ENCODE measurements around the gene PLCB2.

PLCB2 gene

GRCh38 chr15:40249477-40250303 is 58.0 kb downstream of the PLCB2 start:
- DNase-seq (ENCODE audit: insufficient read length): no peak
- FAIRE-seq: no peak
- TF ChIP-seq POLR2A (IDR thresholded peaks at IDR 0.05; ENCODE audit: low read depth, low read length) (no peak), POLR2AphosphoS5 (IDR thresholded peaks at IDR 0.05; ENCODE audit: low read depth, low read length) (no peak), TAF1 (IDR thresholded peaks at IDR 0.05; ENCODE audit: borderline replicate concordance, low read depth, low read length) (no peak)

GRCh38 chr15:40248006-40248783 is 59.5 kb downstream of the PLCB2 start:
- FAIRE-seq: no peak
- TF ChIP-seq TAF1 (IDR thresholded peaks at IDR 0.05; ENCODE audit: borderline replicate concordance, low read depth, low read length) (no peak), POLR2AphosphoS5 (IDR thresholded peaks at IDR 0.05; ENCODE audit: low read depth, low read length) (no peak), POLR2A (IDR thresholded peaks at IDR 0.05; ENCODE audit: low read depth, low read length) (no peak)
- no peak for DNase-seq (ENCODE audit: insufficient read length)

GRCh38 chr15:40247406-40247971 is 60.2 kb downstream of the PLCB2 start:
- FAIRE-seq: no peak
- no peak for TF ChIP-seq TAF1 (IDR thresholded peaks at IDR 0.05; ENCODE audit: borderline replicate concordance, low read depth, low read length)
- no peak for TF ChIP-seq POLR2A (IDR thresholded peaks at IDR 0.05; ENCODE audit: low read depth, low read length)
- no peak for TF ChIP-seq POLR2AphosphoS5 (IDR thresholded peaks at IDR 0.05; ENCODE audit: low read depth, low read length)
- DNase-seq (ENCODE audit: insufficient read length): no peak

- FAIRE-seq (no peak), DNase-seq (ENCODE audit: insufficient read length) (no peak)
- no peak for TF ChIP-seq TAF1 (IDR thresholded peaks at IDR 0.05; ENCODE audit: borderline replicate concordance, low read depth, low read length)
- TF ChIP-seq POLR2AphosphoS5 (IDR thresholded peaks at IDR 0.05; ENCODE audit: low read depth, low read length): no peak
- no peak for TF ChIP-seq POLR2A (IDR thresholded peaks at IDR 0.05; ENCODE audit: low read depth, low read length)
These were observed 61.0 kb downstream of the PLCB2 start for GRCh38 chr15:40246496-40247280.

- TF ChIP-seq POLR2AphosphoS5 (IDR thresholded peaks at IDR 0.05; ENCODE audit: low read depth, low read length) (no peak), TAF1 (IDR thresholded peaks at IDR 0.05; ENCODE audit: borderline replicate concordance, low read depth, low read length) (no peak), POLR2A (IDR thresholded peaks at IDR 0.05; ENCODE audit: low read depth, low read length) (no peak)
- no peak for FAIRE-seq
- no peak for DNase-seq (ENCODE audit: insufficient read length)
These were observed 61.9 kb downstream of the PLCB2 start for GRCh38 chr15:40245666-40246450.

- FAIRE-seq (no peak), DNase-seq (ENCODE audit: insufficient read length) (no peak)
- TF ChIP-seq POLR2A (IDR thresholded peaks at IDR 0.05; ENCODE audit: low read depth, low read length) (no peak), TAF1 (IDR thresholded peaks at IDR 0.05; ENCODE audit: borderline replicate concordance, low read depth, low read length) (no peak), POLR2AphosphoS5 (IDR thresholded peaks at IDR 0.05; ENCODE audit: low read depth, low read length) (no peak)
These were observed 62.7 kb downstream of the PLCB2 start for GRCh38 chr15:40244961-40245523.

GRCh38 chr15:40243126-40243810 is 64.5 kb downstream of the PLCB2 start:
- no peak for DNase-seq (ENCODE audit: insufficient read length)
- FAIRE-seq: no peak
- no peak for TF ChIP-seq TAF1 (IDR thresholded peaks at IDR 0.05; ENCODE audit: borderline replicate concordance, low read depth, low read length)
- no peak for TF ChIP-seq POLR2A (IDR thresholded peaks at IDR 0.05; ENCODE audit: low read depth, low read length)
- TF ChIP-seq POLR2AphosphoS5 (IDR thresholded peaks at IDR 0.05; ENCODE audit: low read depth, low read length): no peak

GRCh38 chr15:40242601-40243000 is 65.1 kb downstream of the PLCB2 start:
- DNase-seq (ENCODE audit: insufficient read length): no peak
- FAIRE-seq: no peak
- no peak for TF ChIP-seq POLR2AphosphoS5 (IDR thresholded peaks at IDR 0.05; ENCODE audit: low read depth, low read length)
- no peak for TF ChIP-seq POLR2A (IDR thresholded peaks at IDR 0.05; ENCODE audit: low read depth, low read length)
- TF ChIP-seq TAF1 (IDR thresholded peaks at IDR 0.05; ENCODE audit: borderline replicate concordance, low read depth, low read length): no peak

GRCh38 chr15:40242213-40242599 is 65.5 kb downstream of the PLCB2 start:
- no peak for FAIRE-seq
- TF ChIP-seq POLR2AphosphoS5 (IDR thresholded peaks at IDR 0.05; ENCODE audit: low read depth, low read length) (no peak), POLR2A (IDR thresholded peaks at IDR 0.05; ENCODE audit: low read depth, low read length) (no peak)
- DNase-seq (ENCODE audit: insufficient read length): no peak

Data from GM12892 (cell line).